Heart right ventricle (tissue), 16 donors: ENCODE data around the gene MBD3L4. TPM values are rescaled to one million over a fixed set of nuclear protein-coding genes. Genes with fewer than 3 reads are reported as not detected.
A peak's percentile ranks its signal among the peaks of the same experiment; 100 is the strongest.

ENCODE experiments used
- ATAC-seq, 8 donors: fragments of 200-7000 bp; cut with Tn5 transposase; one replicate each; pipeline ENCODE4 v1.9.1; 2020; ENCODE audit warnings: mild to moderate bottlenecking in 8 of 8, moderate library complexity in 8 of 8, moderate number of reproducible peaks in 1 of 8
- DNase-seq, 2 donors: peaks; one replicate each; pipeline ENCODE4 v3.0.0-alpha.2; 2020
- H3K27ac ChIP-seq, 10 donors: fragments of 200-600 bp; sonication (generic) in 2 of 10; one replicate each; pipeline versions ENCODE4 v1.5.0 to v1.8.0; 2020 to 2022; ENCODE audit warnings: mild to moderate bottlenecking in 3 of 10
- H3K27me3 ChIP-seq, 7 donors: fragments of 200-600 bp; one replicate each; pipeline ENCODE4 v1.8.0; 2021 to 2022; ENCODE audit warnings: mild to moderate bottlenecking in 2 of 7
- H3K36me3 ChIP-seq, 9 donors: fragments of 200-600 bp; sonication (generic) in 1 of 9; one replicate each; pipeline versions ENCODE4 v1.5.0 to v1.8.0; 2020 to 2022; ENCODE audit warnings: mild to moderate bottlenecking in 2 of 9
- H3K4me1 ChIP-seq, 9 donors: fragments of 200-600 bp; sonication (generic) in 1 of 9; one replicate each; pipeline versions ENCODE4 v1.5.0 to v1.8.0; 2020 to 2022; ENCODE audit warnings: mild to moderate bottlenecking in 4 of 9
- H3K4me3 ChIP-seq, 10 donors: fragments of 200-600 bp; sonication (generic) in 2 of 10; one replicate each; pipeline versions ENCODE4 v1.5.0 to v1.8.0; 2020 to 2022; ENCODE audit warnings: mild to moderate bottlenecking in 7 of 10, moderate library complexity in 2 of 10
- H3K9me3 ChIP-seq, 11 donors: fragments of 200-600 bp in 10 of 11; sonication (generic) in 2 of 11; one replicate each; pipeline versions ENCODE4 v1.5.0 to v1.8.0; 2013 to 2022; ENCODE audit warnings: mild to moderate bottlenecking in 2 of 11, control low read depth in 1 of 11, moderate library complexity in 1 of 11
- WGBS, 2 donors: extraction: QIAGEN DNeasy Blood & Tissue Kit; methylation state at CpG; one replicate each; pipeline ENCODE4 v1.1.7; 2013; ENCODE audit warnings: inconsistent platforms in 1 of 2; 5-methylcytosine and 5-hydroxymethylcytosine counted together
- intact Hi-C, 10 donors: fragments of 100-400 bp; cut with DNase I; formaldehyde crosslinking; loops; one replicate each; pipeline versions ENCODE4 v1.11.1 to v1.14.2; 2022
- polyA plus RNA-seq, 2 donors: library from polyadenylated mRNA; stranded (reverse); fragments of 200-250 nt; gene quantifications; one replicate each; pipeline ENCODE4 v1.2.3, GENCODE V29; 2013
- total RNA-seq, 10 donors: library from RNA; stranded (reverse); fragmentation: NEBNext Ultra II Directional in 3 of 10; extraction: Animal tissue kit (Norgen Biotek cat#: 25700) in 3 of 10; gene quantifications; one replicate each; pipeline versions ENCODE4 v1.2.1 to v1.2.4, GENCODE V29; 2021 to 2023
- TF ChIP-seq, protein P1 (sequence below), 9 donors: fragments of 200-600 bp; sonication (generic) in 2 of 9; IDR thresholded peaks; one replicate each; pipeline versions ENCODE4 v1.5.0 to v1.8.0; 2021 to 2022; ENCODE audit warnings: antibody characterized with exemption in 9 of 9, mild to moderate bottlenecking in 5 of 9, moderate library complexity in 1 of 9
- donor health status: Arrhythmogenic right ventricular cardiomyopathy.
- donor health status: ischemic (EF 13 %, LVEDD 7.1; RV severe dilation, severe dysfunction).
- donor health status: healthy with polysubstance abuse.
- donor health status: DM: no; HTN: yes; CAD: no.
- donor health status: DM: no; HTN: no; CAD: no.
- donor health status: ischemic (EF 25% LVEDD 6.9; RV normal size, moderate dysfunction).
- donor health status: ischemic (EF 25% LVEDD 5.7; RV mildly dilated, moderate dysfunction).
- donor health status: healthy.
- donor health status: DM: yes; HTN: yes; CAD: no.
- donor health status: Ischemic cardiomyopathy.
- donor health status: ischemic (EF 35%, LVEDD 5.7; RV mildly dilated, moderate dysfunction).
- donor health status: nonischemic (EF 11% LVEDD 7.7; RV severe dilation, severe dysfunction).
- donor health status: DM: yes; HTN: yes; CAD: no.
- donor health status: PGD.
- donor health status: ischemic (EF 29% LVEDD 5.4; RV normal size, mild dysfunction).
- donor health status: nonischemic (EF 23%, LVEDD 6.1; RV moderate dilation, normal function).

The MBD3L4 gene
- total and polyA plus RNA-seq, 12 donors = not detected

- Histone ChIP-seq H3K4me3 (peak overlapping the region in 1 of 10 donors; percentile 30), H3K36me3 (no peaks in the 10 kb centered on the region), H3K9me3 (no peaks in the 10 kb centered on the region), H3K27ac (peak overlapping the region in 1 of 10 donors; percentile 62), H3K4me1 (peaks cover 0 to 30% (median 0%) of the 10 kb centered on the region in 9 donors), H3K27me3 (peaks cover 0 to 15% (median 3%) of the 10 kb centered on the region in 7 donors)
- TF ChIP-seq, protein P1, sequence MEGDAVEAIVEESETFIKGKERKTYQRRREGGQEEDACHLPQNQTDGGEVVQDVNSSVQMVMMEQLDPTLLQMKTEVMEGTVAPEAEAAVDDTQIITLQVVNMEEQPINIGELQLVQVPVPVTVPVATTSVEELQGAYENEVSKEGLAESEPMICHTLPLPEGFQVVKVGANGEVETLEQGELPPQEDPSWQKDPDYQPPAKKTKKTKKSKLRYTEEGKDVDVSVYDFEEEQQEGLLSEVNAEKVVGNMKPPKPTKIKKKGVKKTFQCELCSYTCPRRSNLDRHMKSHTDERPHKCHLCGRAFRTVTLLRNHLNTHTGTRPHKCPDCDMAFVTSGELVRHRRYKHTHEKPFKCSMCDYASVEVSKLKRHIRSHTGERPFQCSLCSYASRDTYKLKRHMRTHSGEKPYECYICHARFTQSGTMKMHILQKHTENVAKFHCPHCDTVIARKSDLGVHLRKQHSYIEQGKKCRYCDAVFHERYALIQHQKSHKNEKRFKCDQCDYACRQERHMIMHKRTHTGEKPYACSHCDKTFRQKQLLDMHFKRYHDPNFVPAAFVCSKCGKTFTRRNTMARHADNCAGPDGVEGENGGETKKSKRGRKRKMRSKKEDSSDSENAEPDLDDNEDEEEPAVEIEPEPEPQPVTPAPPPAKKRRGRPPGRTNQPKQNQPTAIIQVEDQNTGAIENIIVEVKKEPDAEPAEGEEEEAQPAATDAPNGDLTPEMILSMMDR (IDR thresholded peaks at IDR 0.05) = no peak
- 62 to 65% methylated on average over 4 of the region's 4 CpGs for WGBS, 2 donors
- ATAC-seq = no peak
- DNase-seq = no peak
- intact Hi-C loops = no loop called here
These were observed 43.2 kb downstream of the MBD3L4 start for GRCh38 chr19:6996810-6997209.

DNA sequence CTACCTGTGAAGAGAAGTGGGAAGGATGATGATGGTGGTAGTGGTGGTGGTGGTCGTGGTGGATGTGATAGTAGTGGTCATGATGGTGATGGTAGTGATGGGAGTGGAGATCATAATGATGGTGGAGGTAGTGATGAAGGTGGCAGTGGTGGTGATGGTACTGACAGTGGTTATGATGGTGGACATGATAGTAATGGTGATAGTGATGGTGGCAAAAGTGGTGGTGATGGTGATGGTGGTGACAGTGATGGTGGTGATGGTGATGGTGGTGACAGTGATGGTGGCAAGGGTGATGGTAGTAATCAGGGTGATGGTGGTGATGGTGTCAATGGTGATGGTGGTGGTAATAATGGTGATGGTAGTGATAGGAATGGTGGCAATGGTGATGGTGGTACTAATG is 44.9 kb downstream of the MBD3L4 start:
- WGBS, 2 donors = 63 to 80% methylated on average over 1 of the region's 1 CpG
- Histone ChIP-seq H3K27ac (no peak overlapping the region), H3K36me3 (no peaks in the 10 kb centered on the region), H3K4me3 (no peak overlapping the region), H3K27me3 (peaks cover 0 to 5% (median 0%) of the 10 kb centered on the region in 7 donors), H3K9me3 (no peaks in the 10 kb centered on the region), H3K4me1 (peaks cover 0 to 16% (median 0%) of the 10 kb centered on the region in 9 donors)
- no peak for ATAC-seq
- TF ChIP-seq, protein P1 (IDR thresholded peaks at IDR 0.05) = no peak
- intact Hi-C loops = no loop called here
- no peak for DNase-seq

- 42 to 56% methylated on average over 3 of the region's 3 CpGs for whole genome bisulfite sequencing, 2 donors
- Histone ChIP-seq H3K27me3 (peaks cover 0 to 3% (median 0%) of the 10 kb centered on the region in 7 donors), H3K4me1 (no peaks in the 10 kb centered on the region), H3K36me3 (peaks cover 0 to 10% (median 0%) of the 10 kb centered on the region in 9 donors), H3K4me3 (no peak overlapping the region), H3K9me3 (peaks cover 0 to 36% (median 16%) of the 10 kb centered on the region in 11 donors), H3K27ac (no peak overlapping the region)
- DNase-seq = no peak
- intact Hi-C loops = no loop called here
- TF ChIP-seq, protein P1 (IDR thresholded peaks at IDR 0.05) = no peak
- peak in 1 of 8 donors; percentile 9 for ATAC-seq
These were observed 51.7 kb downstream of the MBD3L4 start for GRCh38 chr19:6988257-6988656.

- Histone ChIP-seq H3K9me3 (peaks cover 0 to 39% (median 16%) of the 10 kb centered on the region in 11 donors), H3K4me1 (no peaks in the 10 kb centered on the region), H3K27ac (no peak overlapping the region), H3K36me3 (peaks cover 0 to 10% (median 0%) of the 10 kb centered on the region in 9 donors), H3K4me3 (no peak overlapping the region), H3K27me3 (peaks cover 0 to 3% (median 0%) of the 10 kb centered on the region in 7 donors)
- intact Hi-C loops = no loop called here
- peak in 1 of 8 donors; percentile 51 for ATAC-seq
- no peak for DNase-seq
- 50 to 55% methylated on average over 4 of the region's 4 CpGs for WGBS, 2 donors
- TF ChIP-seq, protein P1 (IDR thresholded peaks at IDR 0.05) = no peak
These were observed 52.1 kb downstream of the MBD3L4 start for GRCh38 chr19:6987850-6988249.

Other genes starting within 250 kb of the MBD3L4 start
- 1 to 10 TPM in 1 of 10 donors, under 1 TPM in 7, not detected in 2; 0.10 to 4.8 (median 0.23) TPM for gene ADGRE1, start 152.6 kb downstream of the MBD3L4 start, total RNA-seq
- gene ADGRE1, start 152.6 kb downstream of the MBD3L4 start, polyA plus RNA-seq = under 1 TPM in 1 of 2 donors, not detected in 1; 0.09 TPM
- not detected for gene MBD3L2B, start 18.7 kb downstream of the MBD3L4 start, total RNA-seq
- not detected for gene MBD3L2B, start 18.7 kb downstream of the MBD3L4 start, polyA plus RNA-seq
- gene MBD3L5, start 9.6 kb downstream of the MBD3L4 start, total RNA-seq = not detected
- gene MBD3L5, start 9.6 kb downstream of the MBD3L4 start, polyA plus RNA-seq = not detected
- gene MBD3L2, start 9.1 kb upstream of the MBD3L4 start, total RNA-seq = not detected
- gene MBD3L2, start 9.1 kb upstream of the MBD3L4 start, polyA plus RNA-seq = not detected
- gene MBD3L3, start 18.5 kb upstream of the MBD3L4 start, total RNA-seq = not detected
- not detected for gene MBD3L3, start 18.5 kb upstream of the MBD3L4 start, polyA plus RNA-seq
- gene ZNF557, start 29.5 kb upstream of the MBD3L4 start, total RNA-seq = 1 to 10 TPM; 3.4 to 5.8 (median 4.2) TPM
- 1 to 10 TPM; 1.1 to 2.5 TPM for gene ZNF557, start 29.5 kb upstream of the MBD3L4 start, polyA plus RNA-seq